ENCODE measurements around the gene SLIT1. TPM values are rescaled to one million over a fixed set of nuclear protein-coding genes. Genes with fewer than 3 reads are reported as not detected.

SLIT1 gene
- total RNA-seq, 4 donors from 2014 or later = 0.35 to 0.49 TPM; not detected in 2

DNA sequence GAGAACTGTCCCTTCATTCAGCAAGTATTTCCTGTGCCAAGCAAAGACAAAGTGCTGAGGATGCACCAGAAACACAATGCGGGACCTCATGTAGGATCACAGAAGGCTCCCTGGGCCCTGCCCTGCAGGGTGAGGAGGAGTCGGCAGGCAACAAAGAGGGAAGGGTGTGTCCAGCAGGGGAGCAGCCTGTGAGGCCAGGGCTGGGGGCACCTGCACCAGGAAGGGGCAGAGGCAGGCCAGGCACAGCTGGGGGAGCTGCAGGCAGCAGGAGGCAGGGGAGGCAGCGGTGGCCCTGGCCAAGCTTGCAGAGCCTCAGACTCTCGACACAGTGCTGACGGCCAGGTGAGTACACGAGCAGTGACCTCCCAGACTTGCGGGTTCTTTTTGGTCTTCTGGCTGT is 123.3 kb downstream of the SLIT1 start:
- intact Hi-C loops (cut with DNase I; ENCODE audit: low total_unique reads) = no loop called here
- TF ChIP-seq, protein P1, sequence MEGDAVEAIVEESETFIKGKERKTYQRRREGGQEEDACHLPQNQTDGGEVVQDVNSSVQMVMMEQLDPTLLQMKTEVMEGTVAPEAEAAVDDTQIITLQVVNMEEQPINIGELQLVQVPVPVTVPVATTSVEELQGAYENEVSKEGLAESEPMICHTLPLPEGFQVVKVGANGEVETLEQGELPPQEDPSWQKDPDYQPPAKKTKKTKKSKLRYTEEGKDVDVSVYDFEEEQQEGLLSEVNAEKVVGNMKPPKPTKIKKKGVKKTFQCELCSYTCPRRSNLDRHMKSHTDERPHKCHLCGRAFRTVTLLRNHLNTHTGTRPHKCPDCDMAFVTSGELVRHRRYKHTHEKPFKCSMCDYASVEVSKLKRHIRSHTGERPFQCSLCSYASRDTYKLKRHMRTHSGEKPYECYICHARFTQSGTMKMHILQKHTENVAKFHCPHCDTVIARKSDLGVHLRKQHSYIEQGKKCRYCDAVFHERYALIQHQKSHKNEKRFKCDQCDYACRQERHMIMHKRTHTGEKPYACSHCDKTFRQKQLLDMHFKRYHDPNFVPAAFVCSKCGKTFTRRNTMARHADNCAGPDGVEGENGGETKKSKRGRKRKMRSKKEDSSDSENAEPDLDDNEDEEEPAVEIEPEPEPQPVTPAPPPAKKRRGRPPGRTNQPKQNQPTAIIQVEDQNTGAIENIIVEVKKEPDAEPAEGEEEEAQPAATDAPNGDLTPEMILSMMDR (IDR thresholded peaks at IDR 0.05) = no peak
- TF ChIP-seq POLR2A (IDR thresholded peaks at IDR 0.05) = no peak
- no peaks in the 10 kb centered on the region for H3K27me3 ChIP-seq
- no peak overlapping the region for H3K27ac ChIP-seq
- no peak overlapping the region for H3K4me3 ChIP-seq
- no peaks in the 10 kb centered on the region for H3K36me3 ChIP-seq
- no peaks in the 10 kb centered on the region for H3K9me3 ChIP-seq
- no peaks in the 10 kb centered on the region for H3K4me1 ChIP-seq
- DNase-seq = no peak

DNA sequence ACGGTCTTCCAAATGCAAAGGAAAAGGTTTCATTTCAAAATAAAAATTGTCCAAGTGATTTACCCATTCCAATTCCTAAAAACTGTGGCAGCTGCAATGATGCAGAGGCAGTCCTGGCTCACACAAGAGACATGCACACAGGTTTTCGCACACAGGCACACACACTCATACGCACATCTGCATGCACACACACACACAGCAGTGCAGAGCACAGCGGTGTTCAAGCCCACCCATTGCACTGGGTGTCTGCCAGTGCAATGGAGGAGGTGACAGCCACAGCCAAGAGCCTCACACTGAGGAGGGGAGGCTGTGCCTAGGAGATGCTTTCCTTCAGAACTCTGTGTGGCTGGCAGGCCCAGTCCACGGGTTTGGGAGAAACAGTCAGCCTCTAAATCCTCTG is 123.7 kb downstream of the SLIT1 start:
- Histone ChIP-seq H3K27me3 (no peaks in the 10 kb centered on the region), H3K4me1 (no peaks in the 10 kb centered on the region), H3K9me3 (no peaks in the 10 kb centered on the region), H3K36me3 (no peaks in the 10 kb centered on the region), H3K4me3 (no peak overlapping the region), H3K27ac (no peak overlapping the region)
- no peak for DNase-seq
- intact Hi-C loops (cut with DNase I; ENCODE audit: low total_unique reads) = no loop called here
- TF ChIP-seq POLR2A (IDR thresholded peaks at IDR 0.05) = no peak
- TF ChIP-seq, protein P1 (IDR thresholded peaks at IDR 0.05) = no peak

DNA sequence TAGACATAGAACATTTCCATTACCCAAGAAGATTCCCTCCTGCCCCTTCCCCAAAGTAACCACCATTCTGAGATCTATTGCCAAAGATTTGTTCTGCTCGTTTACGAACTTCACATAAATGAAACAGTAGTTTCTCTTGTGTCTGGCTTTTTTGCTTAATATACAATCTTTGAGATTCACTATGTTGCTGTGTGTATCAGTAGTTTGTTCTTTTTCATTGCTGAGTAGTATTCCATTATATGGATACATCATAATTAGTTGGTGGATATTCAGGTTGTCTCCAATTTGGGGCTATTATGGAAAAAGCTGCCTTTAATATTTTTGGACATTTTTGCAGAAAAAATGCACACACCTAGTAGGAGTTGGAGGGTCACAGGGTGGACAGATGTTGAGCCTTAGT is 124.3 kb downstream of the SLIT1 start:
- Histone ChIP-seq H3K36me3 (no peaks in the 10 kb centered on the region), H3K4me1 (no peaks in the 10 kb centered on the region), H3K9me3 (no peaks in the 10 kb centered on the region), H3K27ac (no peak overlapping the region), H3K4me3 (no peak overlapping the region), H3K27me3 (no peaks in the 10 kb centered on the region)
- DNase-seq = no peak
- TF ChIP-seq, protein P1 (IDR thresholded peaks at IDR 0.05) = no peak
- TF ChIP-seq POLR2A (IDR thresholded peaks at IDR 0.05) = no peak
- intact Hi-C loops (cut with DNase I; ENCODE audit: low total_unique reads) = no loop called here

DNA sequence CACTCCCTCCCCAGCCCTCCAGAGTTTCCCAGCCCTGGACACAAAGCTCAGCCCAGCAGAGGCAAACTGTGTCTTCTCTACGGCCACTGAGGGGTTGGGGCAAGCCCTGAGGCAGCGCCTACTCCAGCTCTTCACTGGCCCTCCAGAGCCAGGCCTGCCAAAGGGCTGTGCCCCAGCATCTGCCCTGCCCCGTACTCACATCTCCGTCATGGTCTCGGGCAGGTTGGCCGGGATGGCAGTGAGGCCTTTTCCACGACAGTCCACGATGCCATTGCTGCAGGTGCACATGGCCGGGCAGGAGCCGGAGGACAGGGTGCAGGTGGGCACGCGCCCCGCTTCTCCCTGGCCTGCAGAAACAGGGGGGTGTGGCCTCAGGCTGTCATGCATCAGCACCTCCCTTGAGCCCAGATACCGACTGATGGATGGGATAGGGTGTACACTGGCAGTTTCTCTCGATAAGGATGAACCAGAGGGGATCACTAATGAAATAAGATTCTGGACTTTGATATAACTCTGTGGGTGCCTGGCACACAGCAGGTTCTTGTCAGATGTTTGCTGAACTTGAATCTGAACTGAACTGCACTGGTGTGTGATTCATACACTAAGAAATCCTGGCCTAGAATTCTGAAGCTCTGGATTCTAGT is 125.2 kb downstream of the SLIT1 start:
- H3K27me3 ChIP-seq = no peaks in the 10 kb centered on the region
- TF ChIP-seq POLR2A (IDR thresholded peaks at IDR 0.05) = no peak
- TF ChIP-seq, protein P1 (IDR thresholded peaks at IDR 0.05) = no peak
- H3K9me3 ChIP-seq = no peaks in the 10 kb centered on the region
- no peak for DNase-seq
- intact Hi-C loops (cut with DNase I; ENCODE audit: low total_unique reads) = no loop called here
- H3K27ac ChIP-seq = no peak overlapping the region
- H3K4me3 ChIP-seq = no peak overlapping the region
- no peaks in the 10 kb centered on the region for H3K4me1 ChIP-seq
- no peaks in the 10 kb centered on the region for H3K36me3 ChIP-seq

DNA sequence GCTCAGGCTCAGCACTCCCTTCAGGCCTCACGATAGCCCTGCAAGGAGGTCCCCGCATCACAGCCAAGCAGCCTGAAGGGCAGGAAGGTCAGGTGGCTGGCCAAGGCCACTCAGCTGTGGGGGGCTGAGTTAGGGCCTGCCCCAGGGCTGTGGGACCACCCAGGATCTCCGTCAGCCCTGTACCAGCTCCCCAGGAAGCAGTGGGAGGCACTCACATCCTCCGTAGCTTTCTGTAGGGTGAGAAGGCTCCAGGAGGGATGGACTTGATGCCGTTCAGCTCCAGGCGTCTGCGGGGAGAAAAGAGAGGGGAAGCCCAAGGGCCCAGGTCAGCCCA is 125.9 kb downstream of the SLIT1 start:
- H3K36me3 ChIP-seq = no peaks in the 10 kb centered on the region

More for the DNA sequence above, 125.9 kb downstream of the SLIT1 start:
- no peaks in the 10 kb centered on the region for H3K4me1 ChIP-seq
- no peaks in the 10 kb centered on the region for H3K27me3 ChIP-seq
- DNase-seq = no peak
- intact Hi-C loops (cut with DNase I; ENCODE audit: low total_unique reads) = no loop called here
- no peak overlapping the region for H3K27ac ChIP-seq
- H3K4me3 ChIP-seq = no peak overlapping the region
- H3K9me3 ChIP-seq = no peaks in the 10 kb centered on the region
- TF ChIP-seq, protein P1 (IDR thresholded peaks at IDR 0.05) = no peak
- no peak for TF ChIP-seq POLR2A (IDR thresholded peaks at IDR 0.05)

All from uterus (tissue), 4 donors.